Erythroblast (primary cell): Measurements from ENCODE around the gene CMBL.
"Not testable (repeated sequence)": the region's sequence is repeated elsewhere in the genome, so short reads cannot be mapped to it uniquely, and the experiment has no call there.

Source experiments
- GATA1 ChIP-seq: IDR thresholded peaks from 2 replicates; pipeline ENCODE4 v1.6.1; 2011; ENCODE audit warnings: low read depth, mild to moderate bottlenecking, control low read depth, low read length, moderate library complexity
- POLR2A ChIP-seq: IDR thresholded peaks from 2 replicates; pipeline ENCODE4 v1.6.1; 2011; ENCODE audit warnings: mild to moderate bottlenecking, low read length

- not testable (repeated sequence) for TF ChIP-seq POLR2A, GATA1
Observed at GRCh38 chr5:10272875-10273209, 34.9 kb downstream of the CMBL start.
